Measurements from ENCODE around the gene ATXN10.

ATXN10 gene

DNA sequence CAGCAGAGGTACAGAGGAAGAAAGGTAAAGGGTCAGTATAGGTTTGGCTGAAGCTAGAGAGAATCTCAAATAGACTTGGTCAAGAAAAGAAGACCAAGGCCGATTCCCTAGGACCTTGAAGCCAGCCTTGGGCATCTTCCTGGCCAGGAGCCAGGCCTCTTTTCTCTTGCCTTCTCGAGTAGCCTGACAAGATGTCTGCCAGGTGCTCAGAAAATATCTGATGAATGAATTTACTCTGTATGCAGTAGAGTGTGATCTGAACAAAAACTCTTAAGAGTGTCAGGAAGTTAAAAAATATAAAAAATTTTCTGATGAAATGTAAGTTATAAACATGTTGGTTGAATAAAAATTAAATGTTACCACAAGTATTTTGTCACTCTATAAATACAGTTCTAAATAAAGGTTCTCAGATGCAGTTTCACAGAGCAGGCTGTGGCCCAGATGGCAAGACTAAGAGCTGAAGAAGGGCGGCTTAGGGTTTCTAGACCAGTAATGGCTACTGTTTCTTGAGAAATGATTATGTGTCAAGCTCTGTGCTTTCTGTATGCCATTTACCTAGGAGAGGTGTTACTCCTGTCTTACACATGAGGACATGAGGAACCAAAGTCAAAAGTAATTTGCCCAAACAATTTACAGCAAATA lies 98.1 kb downstream of the ATXN10 start:
- H3K4me3 ChIP-seq (ENCODE audit: low read length) = no peak overlapping the region
- TF ChIP-seq, protein P1, sequence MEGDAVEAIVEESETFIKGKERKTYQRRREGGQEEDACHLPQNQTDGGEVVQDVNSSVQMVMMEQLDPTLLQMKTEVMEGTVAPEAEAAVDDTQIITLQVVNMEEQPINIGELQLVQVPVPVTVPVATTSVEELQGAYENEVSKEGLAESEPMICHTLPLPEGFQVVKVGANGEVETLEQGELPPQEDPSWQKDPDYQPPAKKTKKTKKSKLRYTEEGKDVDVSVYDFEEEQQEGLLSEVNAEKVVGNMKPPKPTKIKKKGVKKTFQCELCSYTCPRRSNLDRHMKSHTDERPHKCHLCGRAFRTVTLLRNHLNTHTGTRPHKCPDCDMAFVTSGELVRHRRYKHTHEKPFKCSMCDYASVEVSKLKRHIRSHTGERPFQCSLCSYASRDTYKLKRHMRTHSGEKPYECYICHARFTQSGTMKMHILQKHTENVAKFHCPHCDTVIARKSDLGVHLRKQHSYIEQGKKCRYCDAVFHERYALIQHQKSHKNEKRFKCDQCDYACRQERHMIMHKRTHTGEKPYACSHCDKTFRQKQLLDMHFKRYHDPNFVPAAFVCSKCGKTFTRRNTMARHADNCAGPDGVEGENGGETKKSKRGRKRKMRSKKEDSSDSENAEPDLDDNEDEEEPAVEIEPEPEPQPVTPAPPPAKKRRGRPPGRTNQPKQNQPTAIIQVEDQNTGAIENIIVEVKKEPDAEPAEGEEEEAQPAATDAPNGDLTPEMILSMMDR (conservative IDR thresholded peaks at IDR 0.05; ENCODE audit: low read depth, low read length) = no peak
- no peak for DNase-seq (ENCODE audit: low read depth)

DNA sequence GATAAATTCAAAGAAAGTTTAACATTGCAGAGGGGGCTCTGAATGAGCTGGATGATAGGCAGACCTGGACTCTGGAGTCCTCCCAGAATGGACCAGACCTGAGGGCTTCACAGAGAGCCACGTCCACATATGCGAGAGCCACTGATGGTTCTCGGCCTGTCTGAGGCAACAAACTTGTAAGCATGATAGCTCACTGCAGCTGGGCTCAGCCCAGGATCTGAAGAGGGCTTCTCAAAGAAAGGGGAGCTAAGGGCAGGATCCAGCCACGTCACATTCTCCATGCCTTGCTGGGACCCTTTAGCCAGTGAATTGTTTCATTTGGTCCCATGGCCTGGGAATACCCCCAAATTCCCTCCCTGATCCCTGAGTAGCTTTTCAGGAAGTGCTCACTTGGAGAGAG lies 98.9 kb downstream of the ATXN10 start:
- no peak for DNase-seq (ENCODE audit: low read depth)
- H3K4me3 ChIP-seq (ENCODE audit: low read length) = no peak overlapping the region
- TF ChIP-seq, protein P1 (conservative IDR thresholded peaks at IDR 0.05; ENCODE audit: low read depth, low read length) = no peak

DNA sequence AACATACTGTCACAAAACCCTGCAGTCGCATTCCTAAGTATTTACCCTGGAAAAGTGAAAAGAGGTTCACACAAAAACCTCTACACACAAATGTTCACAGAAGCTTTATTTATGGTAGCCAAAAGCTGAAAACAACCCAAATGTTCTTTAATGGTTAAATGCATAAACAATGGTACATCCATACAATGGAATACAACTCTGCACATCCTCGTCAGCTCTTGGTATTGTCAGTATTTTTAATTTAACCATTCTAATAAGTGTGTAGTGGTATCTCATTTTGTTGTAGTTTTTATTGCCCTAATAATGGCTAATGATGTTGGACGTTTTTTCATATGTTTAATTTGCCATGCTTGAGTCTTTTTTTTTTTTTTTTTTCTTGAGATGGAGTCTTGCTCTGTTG lies 99.4 kb downstream of the ATXN10 start:
- TF ChIP-seq, protein P1 (conservative IDR thresholded peaks at IDR 0.05; ENCODE audit: low read depth, low read length) = no peak
- no peak overlapping the region for H3K4me3 ChIP-seq (ENCODE audit: low read length)
- no peak for DNase-seq (ENCODE audit: low read depth)

DNA sequence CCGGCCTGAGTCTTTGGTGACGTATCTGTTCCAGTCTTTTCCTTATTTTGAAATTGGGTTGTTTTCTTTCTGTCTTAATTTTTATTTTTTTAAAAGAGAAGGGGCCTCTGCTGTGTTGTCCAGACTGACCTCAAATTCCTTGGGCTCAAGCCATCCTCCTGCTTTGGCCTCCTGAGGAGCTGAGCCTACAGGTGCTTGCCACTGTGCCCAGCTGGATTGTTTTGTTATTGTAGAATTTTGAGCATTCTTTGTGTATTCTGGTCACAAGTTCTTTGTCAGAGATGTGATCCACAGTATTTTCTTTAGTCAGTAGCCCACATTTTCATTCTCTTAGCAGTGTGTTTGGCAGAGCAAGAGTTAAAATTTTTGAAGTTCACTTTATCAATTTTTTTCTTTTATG lies 100.1 kb downstream of the ATXN10 start:
- TF ChIP-seq, protein P1 (conservative IDR thresholded peaks at IDR 0.05; ENCODE audit: low read depth, low read length) = no peak
- H3K4me3 ChIP-seq (ENCODE audit: low read length) = no peak overlapping the region

DNA sequence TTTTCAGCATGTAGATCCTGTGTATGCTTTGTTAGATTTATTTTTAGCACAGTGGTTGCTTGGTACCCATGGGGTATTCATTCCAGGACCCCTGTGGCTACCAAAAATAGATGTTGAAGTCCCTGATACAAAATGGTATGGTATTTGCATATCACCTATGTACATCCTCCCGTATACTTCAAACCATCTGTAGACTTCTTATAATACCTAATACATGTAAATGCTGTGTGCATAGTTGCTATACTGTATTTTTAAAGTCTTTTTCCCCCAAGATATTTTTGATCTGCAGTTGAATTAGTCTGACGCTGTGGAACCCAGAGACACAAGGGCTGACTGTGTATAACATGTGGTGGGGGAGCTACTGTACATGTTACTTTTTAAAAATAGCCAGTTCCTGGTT lies 101.1 kb downstream of the ATXN10 start:
- TF ChIP-seq, protein P1 (conservative IDR thresholded peaks at IDR 0.05; ENCODE audit: low read depth, low read length) = no peak
- DNase-seq (ENCODE audit: low read depth) = no peak
- no peak overlapping the region for H3K4me3 ChIP-seq (ENCODE audit: low read length)

More for the DNA sequence above, 100.1 kb downstream of the ATXN10 start:
- DNase-seq (ENCODE audit: low read depth) = no peak

DNA sequence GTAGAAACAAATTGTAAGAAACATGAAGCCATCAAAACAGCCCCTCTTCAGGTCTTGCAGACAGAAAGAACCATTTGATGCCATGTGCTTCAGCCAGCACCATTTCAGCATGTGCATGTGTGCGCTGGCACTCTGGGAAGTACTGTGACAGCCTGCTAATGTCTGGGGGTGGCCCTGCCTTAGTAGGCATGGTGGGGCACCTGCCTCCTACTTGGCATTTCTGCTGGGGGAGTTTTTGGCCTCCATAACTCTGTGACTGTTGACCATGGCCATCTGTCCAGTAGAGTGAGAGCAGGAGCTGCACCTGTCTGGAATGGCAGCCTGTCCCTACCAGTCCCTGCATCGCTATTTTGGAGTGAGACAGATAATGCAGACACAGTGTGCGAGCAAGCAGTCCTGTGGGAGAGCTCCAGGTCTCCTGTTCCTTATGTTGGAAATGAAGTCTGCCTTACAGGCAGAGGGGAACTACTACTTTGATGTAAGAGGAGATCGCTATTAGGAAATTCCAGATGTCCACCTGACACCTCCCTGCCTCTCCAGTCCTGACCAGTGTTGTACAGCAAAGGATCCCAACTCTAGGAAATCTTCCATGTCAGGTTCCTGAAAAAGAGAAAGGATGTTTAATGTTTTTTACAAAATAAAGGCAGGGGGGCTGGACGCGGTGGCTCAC lies 102.5 kb downstream of the ATXN10 start:
- H3K4me3 ChIP-seq (ENCODE audit: low read length) = no peak overlapping the region
- TF ChIP-seq, protein P1 (conservative IDR thresholded peaks at IDR 0.05; ENCODE audit: low read depth, low read length) = no peak
- no peak for DNase-seq (ENCODE audit: low read depth)

DNA sequence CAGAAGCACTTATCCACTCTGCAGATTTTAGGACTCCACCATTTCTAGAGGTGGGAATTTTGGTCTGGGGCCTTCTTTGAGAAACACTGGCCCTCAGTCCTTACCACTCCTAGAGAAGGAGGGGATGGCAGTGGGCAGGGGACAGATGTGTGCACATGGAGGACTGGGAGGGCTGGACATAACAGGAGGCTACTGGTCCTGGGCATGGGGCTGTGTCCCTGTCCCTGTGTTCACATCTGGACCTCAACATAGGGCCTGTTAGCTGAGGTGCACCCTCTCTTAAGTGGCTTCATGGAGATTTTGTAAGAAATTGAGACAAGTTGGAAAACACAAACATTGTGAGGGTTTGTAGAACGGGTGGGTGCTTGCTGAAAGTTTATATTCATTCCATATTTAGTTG lies 103.4 kb downstream of the ATXN10 start:
- TF ChIP-seq, protein P1 (conservative IDR thresholded peaks at IDR 0.05; ENCODE audit: low read depth, low read length) = no peak
- no peak overlapping the region for H3K4me3 ChIP-seq (ENCODE audit: low read length)
- no peak for DNase-seq (ENCODE audit: low read depth)
